Activated CD4-positive, alpha-beta T cell treated with anti-CD3 and anti-CD28 coated beads, Interleukin-2, amount 10 ng/mL, durations not matched to agents 7 days and 5 days (primary cell): ENCODE results near the gene PALD1. TPM values are rescaled to one million over a fixed set of nuclear protein-coding genes. Genes with fewer than 3 reads are reported as not detected.

ENCODE experiments used
- CTCF ChIA-PET: fragments of 350-600 bp; sonication (Branson Sonifier 250); formaldehyde crosslinking; loops from one replicate; lab custom pipeline; 2021; ENCODE audit warnings: antibody characterized with exemption; lab: Charles Lee
- POLR2A ChIA-PET: fragments of 350-600 bp; sonication (Branson Sonifier 250); formaldehyde crosslinking; loops from one replicate; lab custom pipeline; 2021; ENCODE audit warnings: antibody characterized with exemption; lab: Charles Lee
- DNase-seq: peaks from one replicate; pipeline ENCODE4 v3.0.0-alpha.2; 2020
- H3K27ac Mint-ChIP-seq: one replicate; pipeline ENCODE4 v1.8.0; 2021; ENCODE audit warnings: mild to moderate bottlenecking, moderate library complexity, mixed read lengths
- H3K27me3 Mint-ChIP-seq: one replicate; pipeline ENCODE4 v1.8.0; 2021; ENCODE audit warnings: mixed read lengths
- H3K36me3 Mint-ChIP-seq: one replicate; pipeline ENCODE4 v1.8.0; 2021; ENCODE audit warnings: low read depth, mixed read lengths
- H3K4me1 Mint-ChIP-seq: one replicate; pipeline ENCODE4 v1.8.0; 2021; ENCODE audit warnings: mixed read lengths
- H3K4me3 Mint-ChIP-seq: one replicate; pipeline ENCODE4 v1.8.0; 2021; ENCODE audit warnings: mild to moderate bottlenecking, moderate library complexity, mixed read lengths
- H3K9me3 Mint-ChIP-seq: one replicate; pipeline ENCODE4 v1.8.0; 2021; ENCODE audit warnings: mixed read lengths
- total RNA-seq, 2 experiments: library from RNA; stranded (reverse); gene quantifications; one replicate each; pipeline ENCODE4 v1.2.3, GENCODE V29; 2021

PALD1 gene
- total RNA-seq, 2 experiments from 2014 or later = 1.2 to 1.5 TPM

DNA sequence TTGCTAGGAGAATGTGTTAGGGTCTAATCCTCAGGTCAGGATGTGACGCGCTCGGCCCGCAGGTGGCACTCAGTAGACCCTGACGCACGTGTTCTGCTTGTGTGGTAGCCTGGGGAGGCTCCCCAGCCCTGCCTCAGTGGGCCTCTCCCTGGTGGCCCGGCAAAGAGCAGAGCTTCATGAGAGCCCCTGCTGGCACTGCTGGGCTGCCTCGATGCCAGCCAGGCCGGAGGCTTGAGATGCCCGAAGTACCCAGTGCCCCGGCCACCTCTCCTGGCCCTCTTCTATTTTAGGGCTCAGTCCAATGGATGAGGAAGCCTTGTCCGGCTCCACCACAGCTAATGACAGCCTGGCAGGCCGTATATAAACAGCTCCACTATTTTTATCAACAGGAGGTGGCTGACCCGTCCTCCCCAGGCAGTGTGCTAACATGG, 82.0 kb downstream of the PALD1 start:
- H3K27ac Mint-ChIP-seq = no peak overlapping the region
- POLR2A ChIA-PET = no interaction called here
- no peak for DNase-seq
- H3K4me1 Mint-ChIP-seq = peaks cover 33% of the 10 kb centered on the region
- no peaks in the 10 kb centered on the region for H3K36me3 Mint-ChIP-seq
- CTCF ChIA-PET = interaction anchor here (1.1 to 1.9 kb wide), 6 partner anchors 12 to 255 kb away, joined by 3 to 9 read pairs (median 4); partner anchors contain the start of genes PRF1 and SGPL1
- no peaks in the 10 kb centered on the region for H3K9me3 Mint-ChIP-seq
- no peak overlapping the region for H3K4me3 Mint-ChIP-seq
- H3K27me3 Mint-ChIP-seq = no peaks in the 10 kb centered on the region

DNA sequence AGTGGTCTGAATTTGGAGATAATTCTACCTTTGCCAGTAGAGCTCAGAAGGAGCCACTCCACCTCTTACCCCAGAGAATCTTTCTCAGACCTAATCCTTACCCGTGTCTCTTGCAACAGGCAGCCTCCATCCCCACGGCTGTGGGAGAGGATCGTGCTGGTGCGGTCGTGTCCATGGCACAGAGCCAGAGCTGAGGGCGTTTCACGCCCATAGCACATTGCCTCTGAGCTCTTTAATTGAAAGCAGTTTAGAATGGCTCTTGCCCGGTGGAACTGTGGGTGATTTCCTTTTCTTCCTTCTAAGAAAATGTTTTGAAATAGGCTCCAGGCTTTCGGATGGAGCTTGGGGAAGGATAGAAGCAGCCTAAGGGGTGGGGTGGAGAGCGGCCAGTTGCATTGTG, 82.5 kb downstream of the PALD1 start:
- CTCF ChIA-PET = interaction anchor here (1.1 to 1.9 kb wide), 6 partner anchors 11 to 196 kb away, joined by 3 to 9 read pairs (median 4); partner anchors contain the start of gene PRF1
- no peaks in the 10 kb centered on the region for H3K9me3 Mint-ChIP-seq

DNA sequence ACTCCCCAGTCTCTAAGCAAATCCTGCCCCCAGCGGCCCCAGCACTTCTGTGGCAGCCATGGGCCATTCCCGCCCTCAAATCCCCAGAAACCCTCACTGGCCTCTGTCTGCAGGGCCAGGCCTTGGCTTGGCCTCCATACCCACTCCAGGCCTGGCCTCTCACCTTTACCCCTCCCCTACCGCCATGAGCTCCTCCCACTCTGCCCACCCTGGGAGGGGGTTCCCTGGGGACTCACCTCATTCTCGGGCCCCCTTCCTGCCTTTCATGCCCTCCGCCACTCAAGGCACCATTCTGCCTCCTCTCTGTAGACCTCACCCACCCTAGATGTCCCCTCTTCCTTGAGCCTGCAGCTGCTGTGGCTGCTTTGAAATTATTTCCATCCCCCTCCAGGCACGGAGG, 83.0 kb downstream of the PALD1 start:
- DNase-seq = no peak
- POLR2A ChIA-PET = no interaction called here
- H3K4me3 Mint-ChIP-seq = no peak overlapping the region
- no peaks in the 10 kb centered on the region for H3K9me3 Mint-ChIP-seq
- CTCF ChIA-PET = interaction anchor here (1.1 to 1.9 kb wide), 7 partner anchors 11 to 196 kb away, joined by 3 to 9 read pairs (median 3); partner anchors contain the start of gene PRF1
- H3K4me1 Mint-ChIP-seq = peaks cover 33% of the 10 kb centered on the region
- no peaks in the 10 kb centered on the region for H3K27me3 Mint-ChIP-seq
- H3K27ac Mint-ChIP-seq = no peak overlapping the region
- no peaks in the 10 kb centered on the region for H3K36me3 Mint-ChIP-seq

More for the DNA sequence above, 82.5 kb downstream of the PALD1 start:
- POLR2A ChIA-PET = no interaction called here
- no peaks in the 10 kb centered on the region for H3K27me3 Mint-ChIP-seq
- DNase-seq = no peak
- no peak overlapping the region for H3K27ac Mint-ChIP-seq
- H3K4me1 Mint-ChIP-seq = peaks cover 33% of the 10 kb centered on the region
- H3K36me3 Mint-ChIP-seq = no peaks in the 10 kb centered on the region
- H3K4me3 Mint-ChIP-seq = no peak overlapping the region

DNA sequence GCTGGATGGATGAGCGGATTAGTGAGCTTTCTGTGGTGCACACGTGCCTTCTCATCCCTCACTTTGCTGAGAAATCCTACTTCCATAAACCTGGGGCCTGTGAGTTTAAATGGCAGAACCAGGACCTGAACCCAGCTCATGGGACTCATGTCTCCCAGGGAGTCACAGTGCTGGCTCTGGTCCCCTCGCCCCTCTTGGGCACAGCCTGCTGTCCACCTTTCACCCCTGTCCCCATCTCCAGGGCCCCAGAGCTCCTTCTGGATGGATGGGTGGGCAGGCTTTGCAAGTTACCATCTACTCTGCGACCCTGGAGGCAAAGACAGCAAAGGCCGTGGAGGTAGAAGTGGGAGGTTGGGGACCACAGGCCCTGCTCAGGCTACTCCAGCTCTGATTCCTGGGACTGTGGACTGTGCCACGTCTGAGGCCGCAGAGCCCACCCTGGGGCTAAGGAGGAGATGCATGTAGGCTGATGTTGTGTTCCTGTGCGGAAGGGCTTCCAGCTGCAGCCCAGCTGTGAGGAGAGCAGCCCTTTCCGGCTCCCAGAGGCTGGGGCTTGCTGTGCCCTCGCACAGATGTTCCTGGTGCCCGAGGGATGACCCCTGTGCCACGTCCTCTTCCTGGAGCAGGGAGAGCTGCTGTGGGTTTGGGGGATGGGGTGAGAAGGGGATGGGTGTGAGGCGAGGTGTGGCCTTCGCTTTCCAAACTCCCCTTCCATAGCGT, 83.6 kb downstream of the PALD1 start:
- peaks cover 33% of the 10 kb centered on the region for H3K4me1 Mint-ChIP-seq

DNA sequence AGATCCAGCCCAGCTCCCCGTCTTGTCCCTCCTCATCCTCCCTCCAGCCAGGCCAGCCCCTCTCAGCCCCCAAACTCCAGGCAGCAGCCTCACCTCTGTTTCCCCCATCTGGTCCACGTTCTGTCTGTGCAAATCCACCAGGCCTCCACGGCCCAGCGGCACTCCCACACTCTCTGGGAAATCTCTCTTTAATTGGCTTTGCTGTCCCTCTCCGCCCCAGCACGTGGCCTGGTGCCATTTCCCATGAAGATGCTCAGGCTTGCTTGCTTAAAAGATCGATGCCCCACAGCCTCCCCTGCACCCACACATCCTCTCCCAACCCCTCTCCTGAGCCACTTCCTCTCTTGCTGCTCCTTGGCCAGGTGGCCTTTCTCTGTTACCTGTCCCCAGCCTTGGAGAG, 84.7 kb downstream of the PALD1 start:
- CTCF ChIA-PET = no interaction called here
- Mint-ChIP-seq H3K4me1 (peaks cover 33% of the 10 kb centered on the region), H3K27me3 (peaks cover 2% of the 10 kb centered on the region), H3K36me3 (no peaks in the 10 kb centered on the region), H3K4me3 (no peak overlapping the region), H3K9me3 (no peaks in the 10 kb centered on the region), H3K27ac (no peak overlapping the region)
- DNase-seq = no peak
- POLR2A ChIA-PET = no interaction called here

More for the DNA sequence above, 83.6 kb downstream of the PALD1 start:
- no peaks in the 10 kb centered on the region for H3K36me3 Mint-ChIP-seq
- ChIA-PET CTCF (interaction anchor here (1.1 to 1.8 kb wide), 6 partner anchors 10 to 195 kb away, joined by 3 to 4 read pairs (median 3); no protein-coding TSS in a partner anchor), POLR2A (no interaction called here)
- H3K27me3 Mint-ChIP-seq = no peaks in the 10 kb centered on the region
- no peak overlapping the region for H3K27ac Mint-ChIP-seq
- DNase-seq = no peak
- H3K4me3 Mint-ChIP-seq = no peak overlapping the region
- H3K9me3 Mint-ChIP-seq = no peaks in the 10 kb centered on the region

DNA sequence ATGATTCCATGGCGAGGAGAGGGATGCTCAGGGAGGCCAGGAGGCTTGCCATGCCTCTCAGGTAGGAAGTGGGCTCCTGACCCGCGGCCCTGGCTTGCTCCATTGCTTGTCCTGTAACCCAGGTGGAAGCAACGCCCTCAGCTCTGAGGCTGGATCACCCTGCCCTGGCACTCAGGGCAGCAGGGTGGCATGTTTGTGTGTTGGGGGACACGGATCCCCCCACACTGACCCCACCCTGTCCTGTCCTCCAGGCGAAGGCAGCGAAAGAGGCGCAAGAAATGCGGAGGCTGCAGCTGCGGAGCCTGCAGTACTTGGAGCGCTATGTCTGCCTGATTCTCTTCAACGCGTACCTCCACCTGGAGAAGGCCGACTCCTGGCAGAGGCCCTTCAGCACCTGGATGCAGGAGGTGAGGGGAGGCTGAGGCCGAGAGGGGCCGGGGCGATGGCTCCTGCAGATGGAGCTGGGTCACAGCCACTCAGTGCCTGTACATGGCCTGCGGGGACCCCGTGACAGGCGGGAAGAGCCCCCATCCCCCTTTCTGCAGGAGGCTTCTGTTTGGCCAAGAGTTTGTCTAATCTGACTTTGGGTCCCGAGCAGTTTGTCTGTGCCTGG, 85.7 kb downstream of the PALD1 start:
- Mint-ChIP-seq H3K9me3 (no peaks in the 10 kb centered on the region), H3K27me3 (peaks cover 2% of the 10 kb centered on the region), H3K36me3 (no peaks in the 10 kb centered on the region), H3K4me3 (no peak overlapping the region), H3K4me1 (peaks cover 26% of the 10 kb centered on the region), H3K27ac (peak overlapping the region; percentile 3)
- CTCF ChIA-PET = interaction anchor here (0.6 to 1.9 kb wide), 2 partner anchors 13 to 1797 kb away, joined by 3 to 5 read pairs; no protein-coding TSS in a partner anchor
- POLR2A ChIA-PET = no interaction called here
- no peak for DNase-seq

DNA sequence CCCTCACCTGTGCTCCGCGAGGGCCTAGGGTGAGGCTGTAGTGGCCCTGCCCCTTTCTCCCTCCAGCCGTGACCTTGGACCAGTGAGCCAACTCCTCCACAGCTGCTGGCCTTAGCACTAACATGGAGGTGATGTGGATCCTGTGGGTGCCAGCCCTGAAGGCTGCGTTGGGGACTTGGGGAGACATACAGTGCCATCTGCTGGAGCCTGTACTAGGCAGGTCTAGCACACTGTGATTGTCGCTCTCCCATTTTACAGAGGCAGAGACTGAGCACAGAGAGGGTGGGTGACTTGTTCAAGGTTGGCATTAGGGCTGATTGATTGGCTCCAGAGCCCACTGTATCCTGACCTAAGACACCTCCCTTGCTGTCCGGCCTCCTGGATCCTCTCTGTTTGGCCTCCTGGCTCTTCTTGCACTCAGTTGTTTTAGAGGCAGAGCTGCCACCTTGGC, 86.4 kb downstream of the PALD1 start:
- CTCF ChIA-PET = interaction anchor here (0.6 to 1.9 kb wide), 2 partner anchors 14 to 1797 kb away, joined by 3 to 5 read pairs; no protein-coding TSS in a partner anchor
- POLR2A ChIA-PET = no interaction called here
- peaks cover 2% of the 10 kb centered on the region for H3K27me3 Mint-ChIP-seq

DNA sequence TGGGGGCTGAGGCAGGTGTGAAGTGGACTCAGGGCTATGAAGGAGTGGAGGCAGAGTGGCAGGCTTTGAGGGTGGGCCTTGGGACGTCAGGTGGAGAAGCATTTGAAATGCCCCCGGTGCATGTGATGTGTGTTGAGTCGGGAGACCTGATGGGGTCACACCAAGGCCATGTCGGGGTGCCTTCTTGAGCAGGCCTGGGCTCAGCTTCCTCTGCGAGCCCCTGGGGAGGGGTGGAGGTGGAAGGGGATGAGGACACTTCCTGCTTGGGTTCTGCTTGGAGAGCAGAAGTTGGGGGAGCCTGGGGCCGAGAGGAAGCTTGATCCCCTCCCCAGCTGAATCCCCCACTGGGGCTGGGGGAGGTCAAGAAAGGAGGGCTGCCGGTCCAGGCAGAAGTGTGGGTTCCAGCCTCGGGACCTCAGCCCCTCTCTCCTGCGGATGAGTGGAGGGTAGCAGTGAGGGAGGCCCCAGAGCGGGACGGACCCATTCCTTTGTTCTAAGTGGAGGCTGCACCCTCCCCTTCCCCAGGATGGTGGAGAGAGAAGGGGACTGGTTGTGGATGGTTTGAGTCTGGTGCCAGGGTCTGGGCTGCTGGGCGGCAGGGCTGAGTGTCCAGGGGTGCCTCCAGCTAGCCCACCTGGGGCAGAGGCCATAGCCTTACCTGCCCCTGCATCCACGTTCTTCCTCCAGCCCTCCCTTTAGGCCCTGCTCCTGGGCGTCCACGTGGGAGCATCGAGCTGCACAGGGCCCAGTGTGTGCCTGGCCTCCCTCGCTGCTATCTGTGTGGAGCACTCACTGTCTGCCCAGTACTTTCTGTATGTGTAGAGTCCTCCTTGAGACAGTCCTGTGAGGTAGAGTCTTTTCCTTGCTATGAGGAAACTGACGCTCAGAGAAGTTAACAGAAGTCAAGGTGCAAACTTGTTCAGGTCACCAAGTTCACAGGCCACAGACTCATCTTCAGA, 87.3 kb downstream of the PALD1 start:
- CTCF ChIA-PET = interaction anchor here (0.6 to 2.0 kb wide), 4 partner anchors 10 to 99 kb away, joined by 3 to 9 read pairs (median 4); no protein-coding TSS in a partner anchor
- Mint-ChIP-seq H3K27ac (peak overlapping the region; percentile 50), H3K4me1 (peaks cover 25% of the 10 kb centered on the region), H3K9me3 (no peaks in the 10 kb centered on the region), H3K27me3 (peaks cover 2% of the 10 kb centered on the region), H3K36me3 (no peaks in the 10 kb centered on the region), H3K4me3 (no peak overlapping the region)
- no peak for DNase-seq
- POLR2A ChIA-PET = no interaction called here

More for the DNA sequence above, 86.4 kb downstream of the PALD1 start:
- no peak for DNase-seq
- Mint-ChIP-seq H3K9me3 (no peaks in the 10 kb centered on the region), H3K27ac (no peak overlapping the region), H3K36me3 (no peaks in the 10 kb centered on the region), H3K4me3 (no peak overlapping the region), H3K4me1 (peaks cover 25% of the 10 kb centered on the region)

DNA sequence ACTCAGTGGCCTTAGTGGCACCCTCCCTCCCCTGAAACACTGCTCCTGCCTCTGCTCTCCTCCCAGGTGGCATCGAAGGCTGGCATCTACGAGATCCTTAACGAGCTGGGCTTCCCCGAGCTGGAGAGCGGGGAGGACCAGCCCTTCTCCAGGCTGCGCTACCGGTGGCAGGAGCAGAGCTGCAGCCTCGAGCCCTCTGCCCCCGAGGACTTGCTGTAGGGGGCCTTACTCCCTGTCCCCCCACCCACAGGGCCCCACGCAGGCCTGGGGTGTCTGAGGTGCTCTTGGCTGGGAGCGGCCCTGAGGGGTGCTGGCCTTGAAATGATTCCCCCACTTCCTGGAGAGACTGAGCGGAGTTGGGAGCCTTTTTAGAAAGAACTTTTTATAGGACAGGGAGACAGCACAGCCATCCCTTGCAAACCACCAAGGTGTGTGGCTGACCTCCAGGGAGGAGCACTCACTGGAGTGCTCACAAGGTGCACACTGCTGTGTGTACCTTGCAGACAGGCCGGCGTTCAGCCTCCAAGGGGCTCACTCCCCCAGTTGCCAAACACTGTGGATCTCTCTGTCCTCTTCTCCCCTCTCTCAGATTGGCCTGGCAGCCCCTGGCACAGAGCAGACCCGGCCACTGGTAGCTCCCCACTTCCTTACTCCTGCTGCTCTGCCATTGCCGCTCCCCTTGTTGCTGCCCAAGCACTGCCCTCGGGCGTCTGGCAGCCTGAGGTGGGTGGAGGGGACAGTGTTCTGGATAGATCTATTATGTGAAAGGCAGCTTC, 88.1 kb downstream of the PALD1 start:
- Mint-ChIP-seq H3K27me3 (peaks cover 2% of the 10 kb centered on the region), H3K36me3 (no peaks in the 10 kb centered on the region), H3K4me1 (peaks cover 25% of the 10 kb centered on the region), H3K4me3 (no peak overlapping the region), H3K27ac (no peak overlapping the region), H3K9me3 (no peaks in the 10 kb centered on the region)
- POLR2A ChIA-PET = no interaction called here
- DNase-seq = no peak
- CTCF ChIA-PET = interaction anchor here (0.6 to 2.0 kb wide), 6 partner anchors 9 to 187 kb away, joined by 3 to 9 read pairs (median 4); no protein-coding TSS in a partner anchor

DNA sequence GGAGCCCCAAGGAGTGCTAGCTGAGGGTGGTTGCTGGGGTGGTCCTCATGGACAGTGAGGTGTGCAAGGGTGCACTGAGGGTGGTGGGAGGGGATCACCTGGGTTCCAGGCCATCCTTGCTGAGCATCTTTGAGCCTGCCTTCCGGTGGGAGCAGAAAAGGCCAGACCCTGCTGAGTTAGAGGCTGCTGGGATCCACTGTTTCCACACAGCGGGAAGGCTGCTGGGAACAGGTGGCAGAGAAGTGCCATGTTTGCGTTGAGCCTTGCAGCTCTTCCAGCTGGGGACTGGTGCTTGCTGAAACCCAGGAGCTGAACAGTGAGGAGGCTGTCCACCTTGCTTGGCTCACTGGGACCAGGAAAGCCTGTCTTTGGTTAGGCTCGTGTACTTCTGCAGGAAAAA, 89.0 kb downstream of the PALD1 start:
- Mint-ChIP-seq H3K4me1 (peaks cover 20% of the 10 kb centered on the region), H3K27me3 (peaks cover 2% of the 10 kb centered on the region), H3K9me3 (no peaks in the 10 kb centered on the region), H3K27ac (no peak overlapping the region), H3K36me3 (no peaks in the 10 kb centered on the region), H3K4me3 (no peak overlapping the region)
- DNase-seq = no peak
- ChIA-PET POLR2A (no interaction called here), CTCF (interaction anchor here (0.5 to 2.0 kb wide), 6 partner anchors 8 to 187 kb away, joined by 3 to 9 read pairs (median 4); no protein-coding TSS in a partner anchor)

DNA sequence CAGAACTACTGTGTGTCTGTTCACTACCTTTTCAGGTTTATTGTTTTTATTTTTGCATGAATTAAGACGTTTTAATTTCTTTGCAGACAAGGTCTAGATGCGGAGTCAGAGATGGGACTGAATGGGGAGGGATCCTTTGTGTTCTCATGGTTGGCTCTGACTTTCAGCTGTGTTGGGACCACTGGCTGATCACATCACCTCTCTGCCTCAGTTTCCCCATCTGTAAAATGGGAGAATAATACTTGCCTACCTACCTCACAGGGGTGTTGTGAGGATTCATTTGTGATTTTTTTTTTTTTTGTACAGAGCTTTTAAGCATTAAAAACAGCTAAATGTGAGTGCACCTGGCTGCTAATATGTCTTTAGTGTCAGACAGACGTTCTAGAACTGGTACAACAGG, 89.5 kb downstream of the PALD1 start:
- no peak for DNase-seq
- peaks cover 2% of the 10 kb centered on the region for H3K27me3 Mint-ChIP-seq
- H3K9me3 Mint-ChIP-seq = no peaks in the 10 kb centered on the region
- no peak overlapping the region for H3K27ac Mint-ChIP-seq
- CTCF ChIA-PET = interaction anchor here (0.8 to 2.0 kb wide), 2 partner anchors 8 to 9 kb away, joined by 3 to 9 read pairs; no protein-coding TSS in a partner anchor
- H3K36me3 Mint-ChIP-seq = no peaks in the 10 kb centered on the region
- H3K4me3 Mint-ChIP-seq = no peak overlapping the region
- POLR2A ChIA-PET = no interaction called here
- peaks cover 16% of the 10 kb centered on the region for H3K4me1 Mint-ChIP-seq
